ENCODE data around the gene HDAC11. TPM values are rescaled to one million over a fixed set of nuclear protein-coding genes. Genes with fewer than 3 reads are reported as not detected.

Gene HDAC11
- total RNA-seq, 1 experiment from 2014 or later, result 12.0 TPM

GRCh38 chr3:13457593-13457992 is 22.5 kb upstream of the HDAC11 start:
- CTCF ChIA-PET, result no interaction called here
- peaks cover 20% of the 10 kb centered on the region for H3K4me1 Mint-ChIP-seq
- H3K27ac Mint-ChIP-seq, result no peak overlapping the region
- H3K36me3 Mint-ChIP-seq, result no peaks in the 10 kb centered on the region
- ATAC-seq, result no peak
- no peak for DNase-seq (ENCODE audit: low spot score)
- H3K4me3 Mint-ChIP-seq, result no peak overlapping the region
- peaks cover 27% of the 10 kb centered on the region for H3K27me3 Mint-ChIP-seq (ENCODE audit: low read depth)
- H3K9me3 Mint-ChIP-seq, result no peaks in the 10 kb centered on the region
- peak; percentile 72 for TF ChIP-seq GABPB1 (CRISPR knock-in tag; IDR thresholded peaks at IDR 0.05)
- TF ChIP-seq ZNF671 (CRISPR knock-in tag; IDR thresholded peaks at IDR 0.05), result no peak
- no peak for TF ChIP-seq ZNF138 (CRISPR knock-in tag; conservative IDR thresholded peaks at IDR 0.05)
- TF ChIP-seq ATF3 (CRISPR knock-in tag; conservative IDR thresholded peaks at IDR 0.05), result no peak
- TF ChIP-seq ZNF425 (CRISPR knock-in tag; conservative IDR thresholded peaks at IDR 0.05), result no peak
- no peak for TF ChIP-seq FOXP4 (CRISPR knock-in tag; IDR thresholded peaks at IDR 0.05)
- no peak for TF ChIP-seq TP53 (CRISPR knock-in tag; IDR thresholded peaks at IDR 0.05)
- POLR2A ChIA-PET, result no interaction called here

DNA sequence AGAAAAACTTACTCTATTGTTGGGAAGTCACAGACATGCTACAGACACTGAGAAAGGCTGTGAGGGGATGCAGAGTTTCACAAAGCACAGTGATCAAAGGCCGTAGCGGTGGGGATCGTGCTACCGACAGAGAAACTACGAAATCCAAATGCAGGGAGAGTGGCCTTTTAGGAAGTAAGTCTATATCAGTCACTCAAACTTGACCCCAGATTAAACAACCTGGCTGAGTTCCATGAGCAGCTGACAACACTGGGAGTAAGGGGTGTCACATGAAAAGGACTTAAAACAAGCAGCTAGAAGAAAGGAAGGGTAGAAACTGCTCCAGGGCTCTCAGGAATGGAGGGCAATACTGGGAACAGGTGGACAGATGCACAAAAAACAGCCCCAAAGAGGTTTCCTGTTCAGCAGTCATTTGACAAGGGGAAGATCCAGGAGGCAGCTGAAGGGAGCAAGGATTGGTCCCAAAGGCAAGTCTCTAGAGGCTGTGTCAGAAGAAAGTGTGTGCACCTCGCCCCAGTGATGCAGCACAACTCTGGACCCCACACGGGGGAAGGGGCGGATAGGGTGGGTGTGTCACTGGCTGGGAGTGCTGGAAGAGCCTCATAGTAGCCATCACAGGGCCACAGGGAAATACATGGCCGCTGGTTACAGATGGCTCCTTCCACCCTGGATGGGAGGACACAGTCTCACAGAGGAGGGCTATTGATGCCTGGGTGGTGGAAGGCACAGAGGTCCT is 20.3 kb upstream of the HDAC11 start:
- ChIA-PET POLR2A (no interaction called here), CTCF (interaction anchor here (1.5 to 4.2 kb wide), 3 partner anchors 113 to 368 kb away, joined by 4 to 24 read pairs (median 12); no protein-coding TSS in a partner anchor)
- ATAC-seq, result no peak
- H3K36me3 Mint-ChIP-seq, result no peaks in the 10 kb centered on the region
- H3K9me3 Mint-ChIP-seq, result no peaks in the 10 kb centered on the region
- peaks cover 17% of the 10 kb centered on the region for H3K4me1 Mint-ChIP-seq
- no peak overlapping the region for H3K27ac Mint-ChIP-seq
- H3K4me3 Mint-ChIP-seq, result no peak overlapping the region
- H3K27me3 Mint-ChIP-seq (ENCODE audit: low read depth), result peaks cover 31% of the 10 kb centered on the region
- no peak for DNase-seq (ENCODE audit: low spot score)
- TF ChIP-seq TP53 (CRISPR knock-in tag; IDR thresholded peaks at IDR 0.05), result no peak
- no peak for TF ChIP-seq CREB1 (CRISPR knock-in tag; IDR thresholded peaks at IDR 0.05)
- TF ChIP-seq IRF2 (CRISPR knock-in tag; IDR thresholded peaks at IDR 0.05; ENCODE audit: borderline replicate concordance, low read depth), result no peak
- no peak for TF ChIP-seq NR2C2 (CRISPR knock-in tag; IDR thresholded peaks at IDR 0.05)
- no peak for TF ChIP-seq SMAD4 (CRISPR knock-in tag; IDR thresholded peaks at IDR 0.05)
- no peak for TF ChIP-seq MLX (CRISPR knock-in tag; IDR thresholded peaks at IDR 0.05)
- TF ChIP-seq AFF4 (CRISPR knock-in tag; IDR thresholded peaks at IDR 0.05; ENCODE audit: borderline replicate concordance), result no peak
- TF ChIP-seq, protein P1, sequence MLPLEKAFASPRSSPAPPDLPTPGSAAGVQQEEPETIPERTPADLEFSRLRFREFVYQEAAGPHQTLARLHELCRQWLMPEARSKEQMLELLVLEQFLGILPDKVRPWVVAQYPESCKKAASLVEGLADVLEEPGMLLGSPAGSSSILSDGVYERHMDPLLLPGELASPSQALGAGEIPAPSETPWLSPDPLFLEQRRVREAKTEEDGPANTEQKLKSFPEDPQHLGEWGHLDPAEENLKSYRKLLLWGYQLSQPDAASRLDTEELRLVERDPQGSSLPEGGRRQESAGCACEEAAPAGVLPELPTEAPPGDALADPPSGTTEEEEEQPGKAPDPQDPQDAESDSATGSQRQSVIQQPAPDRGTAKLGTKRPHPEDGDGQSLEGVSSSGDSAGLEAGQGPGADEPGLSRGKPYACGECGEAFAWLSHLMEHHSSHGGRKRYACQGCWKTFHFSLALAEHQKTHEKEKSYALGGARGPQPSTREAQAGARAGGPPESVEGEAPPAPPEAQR (CRISPR knock-in tag; IDR thresholded peaks at IDR 0.05), result no peak
- no peak for TF ChIP-seq E2F1 (CRISPR knock-in tag; IDR thresholded peaks at IDR 0.05)
- no peak for TF ChIP-seq HMGA2 (CRISPR knock-in tag; IDR thresholded peaks at IDR 0.05)
- TF ChIP-seq FOXJ3 (CRISPR knock-in tag; IDR thresholded peaks at IDR 0.05; ENCODE audit: borderline replicate concordance), result no peak
- no peak for TF ChIP-seq ZNF532 (CRISPR knock-in tag; IDR thresholded peaks at IDR 0.05; ENCODE audit: borderline replicate concordance)
